Activated B cell treated with CpG ODN at 0.5 μM for 24 hours (primary cell): ENCODE measurements around the gene SH3RF3. TPM values are rescaled to one million over a fixed set of nuclear protein-coding genes. Genes with fewer than 3 reads are reported as not detected.

ENCODE experiments used
- ATAC-seq: fragments of 200-7000 bp; cut with Tn5 transposase; one replicate; pipeline ENCODE4 v1.10.0; 2021; ENCODE audit warnings: low read depth, mild to moderate bottlenecking, moderate library complexity
- CTCF ChIA-PET: fragments of 350-600 bp; sonication (Branson Sonifier 250); formaldehyde crosslinking; loops from one replicate; lab custom pipeline; 2021; ENCODE audit warnings: antibody characterized with exemption; lab: Charles Lee
- POLR2A ChIA-PET: fragments of 350-600 bp; sonication (Branson Sonifier 250); formaldehyde crosslinking; loops from one replicate; lab custom pipeline; 2021; ENCODE audit warnings: antibody characterized with exemption; lab: Charles Lee
- DNase-seq: peaks from one replicate; pipeline ENCODE4 v3.0.0; 2022
- H3K27ac Mint-ChIP-seq: one replicate; pipeline ENCODE4 v1.8.0; 2020; ENCODE audit warnings: mixed read lengths
- H3K27me3 Mint-ChIP-seq: one replicate; pipeline ENCODE4 v1.8.0; 2021; ENCODE audit warnings: mixed read lengths
- H3K36me3 Mint-ChIP-seq: one replicate; pipeline ENCODE4 v1.8.0; 2021; ENCODE audit warnings: low read depth, mixed read lengths
- H3K4me1 Mint-ChIP-seq: one replicate; pipeline ENCODE4 v1.8.0; 2021; ENCODE audit warnings: mixed read lengths
- H3K4me3 Mint-ChIP-seq: one replicate; pipeline ENCODE4 v1.8.0; 2020; ENCODE audit warnings: mild to moderate bottlenecking, mixed read lengths
- H3K9me3 Mint-ChIP-seq: one replicate; pipeline ENCODE4 v1.8.0; 2020; ENCODE audit warnings: mixed read lengths
- intact Hi-C: fragments of 100-400 bp; cut with micrococcal nuclease; formaldehyde crosslinking; loops from one replicate; pipeline ENCODE4 v1.15.1; 2024
- total RNA-seq: library from RNA; stranded (reverse); gene quantifications from 2 replicates; pipeline ENCODE4 v1.2.3, GENCODE V29; 2022
- TF ChIP-seq, protein P1 (sequence below): fragments of 200-600 bp; IDR thresholded peaks from one replicate; pipeline ENCODE4 v1.8.0; 2022; ENCODE audit warnings: antibody characterized with exemption, mild to moderate bottlenecking

Gene SH3RF3
- total RNA-seq, 1 donor from 2014 or later, result 0.09 TPM

GRCh38 chr2:109421642-109422041 lies 292.6 kb downstream of the SH3RF3 start:
- ChIA-PET POLR2A (no interaction called here), CTCF (interaction anchor here (0.6 kb wide), 1 partner anchor 319 kb away, joined by 3 read pairs; no protein-coding TSS in a partner anchor)
- intact Hi-C loops, result no loop called here
- Mint-ChIP-seq H3K9me3 (no peaks in the 10 kb centered on the region), H3K4me1 (no peaks in the 10 kb centered on the region), H3K4me3 (no peak overlapping the region), H3K27me3 (no peaks in the 10 kb centered on the region), H3K27ac (no peak overlapping the region), H3K36me3 (no peaks in the 10 kb centered on the region)
- TF ChIP-seq, protein P1, sequence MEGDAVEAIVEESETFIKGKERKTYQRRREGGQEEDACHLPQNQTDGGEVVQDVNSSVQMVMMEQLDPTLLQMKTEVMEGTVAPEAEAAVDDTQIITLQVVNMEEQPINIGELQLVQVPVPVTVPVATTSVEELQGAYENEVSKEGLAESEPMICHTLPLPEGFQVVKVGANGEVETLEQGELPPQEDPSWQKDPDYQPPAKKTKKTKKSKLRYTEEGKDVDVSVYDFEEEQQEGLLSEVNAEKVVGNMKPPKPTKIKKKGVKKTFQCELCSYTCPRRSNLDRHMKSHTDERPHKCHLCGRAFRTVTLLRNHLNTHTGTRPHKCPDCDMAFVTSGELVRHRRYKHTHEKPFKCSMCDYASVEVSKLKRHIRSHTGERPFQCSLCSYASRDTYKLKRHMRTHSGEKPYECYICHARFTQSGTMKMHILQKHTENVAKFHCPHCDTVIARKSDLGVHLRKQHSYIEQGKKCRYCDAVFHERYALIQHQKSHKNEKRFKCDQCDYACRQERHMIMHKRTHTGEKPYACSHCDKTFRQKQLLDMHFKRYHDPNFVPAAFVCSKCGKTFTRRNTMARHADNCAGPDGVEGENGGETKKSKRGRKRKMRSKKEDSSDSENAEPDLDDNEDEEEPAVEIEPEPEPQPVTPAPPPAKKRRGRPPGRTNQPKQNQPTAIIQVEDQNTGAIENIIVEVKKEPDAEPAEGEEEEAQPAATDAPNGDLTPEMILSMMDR, result no peak
- no peak for DNase-seq
- ATAC-seq, result no peak

- no peak for ATAC-seq
- Mint-ChIP-seq H3K4me3 (no peak overlapping the region), H3K27me3 (no peaks in the 10 kb centered on the region), H3K4me1 (no peaks in the 10 kb centered on the region), H3K27ac (no peak overlapping the region), H3K36me3 (no peaks in the 10 kb centered on the region), H3K9me3 (no peaks in the 10 kb centered on the region)
- ChIA-PET CTCF (no interaction called here), POLR2A (no interaction called here)
- TF ChIP-seq, protein P1, result no peak
- intact Hi-C loops, result no loop called here
- DNase-seq, result no peak
These were observed 293.2 kb downstream of the SH3RF3 start for GRCh38 chr2:109422071-109422757.

- ChIA-PET POLR2A (no interaction called here), CTCF (no interaction called here)
- Mint-ChIP-seq H3K4me1 (no peaks in the 10 kb centered on the region), H3K4me3 (no peak overlapping the region), H3K27ac (no peak overlapping the region), H3K9me3 (no peaks in the 10 kb centered on the region), H3K36me3 (no peaks in the 10 kb centered on the region), H3K27me3 (no peaks in the 10 kb centered on the region)
- intact Hi-C loops, result no loop called here
- TF ChIP-seq, protein P1, result no peak
- no peak for ATAC-seq
- no peak for DNase-seq
These were observed 293.9 kb downstream of the SH3RF3 start for GRCh38 chr2:109422758-109423500.

- ChIA-PET CTCF (no interaction called here), POLR2A (no interaction called here)
- DNase-seq, result no peak
- Mint-ChIP-seq H3K4me1 (no peaks in the 10 kb centered on the region), H3K9me3 (no peaks in the 10 kb centered on the region), H3K27me3 (no peaks in the 10 kb centered on the region), H3K4me3 (no peak overlapping the region), H3K36me3 (no peaks in the 10 kb centered on the region), H3K27ac (no peak overlapping the region)
- ATAC-seq, result no peak
- TF ChIP-seq, protein P1, result no peak
- intact Hi-C loops, result no loop called here
These were observed 294.8 kb downstream of the SH3RF3 start for GRCh38 chr2:109423556-109424359.

DNA sequence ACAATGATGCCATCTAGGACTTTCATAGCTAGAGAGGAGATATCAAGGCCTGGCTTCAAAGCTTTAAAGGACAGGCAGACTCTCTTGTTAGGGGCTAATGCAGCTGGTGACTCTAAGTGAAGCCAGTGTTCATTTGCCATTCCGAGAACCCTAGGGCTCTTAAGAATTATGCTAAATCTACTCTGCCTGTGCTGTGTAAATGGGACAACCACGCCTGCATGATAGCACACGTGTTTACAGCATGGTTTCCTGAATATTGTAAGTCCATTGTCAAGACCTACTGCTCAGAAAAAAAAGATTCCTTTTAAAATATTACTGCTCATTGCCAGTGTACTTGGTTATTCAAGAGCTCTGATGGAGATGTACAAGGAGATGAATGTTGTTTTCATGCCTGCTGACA lies 296.4 kb downstream of the SH3RF3 start:
- intact Hi-C loops, result no loop called here
- CTCF ChIA-PET, result no interaction called here
- Mint-ChIP-seq H3K36me3 (no peaks in the 10 kb centered on the region), H3K27ac (no peak overlapping the region), H3K4me3 (no peak overlapping the region), H3K27me3 (no peaks in the 10 kb centered on the region), H3K9me3 (no peaks in the 10 kb centered on the region), H3K4me1 (no peaks in the 10 kb centered on the region)
- no peak for ATAC-seq
- TF ChIP-seq, protein P1, result no peak
- DNase-seq, result no peak
- POLR2A ChIA-PET, result no interaction called here
